Prostate gland (tissue), 2 donors: Measurements from ENCODE around the gene KRTDAP.

Experiments
- POLR2A ChIP-seq: fragments of 450-650 bp; IDR thresholded peaks from one replicate; pipeline ENCODE4 v1.6.1; 2016; ENCODE audit warnings: antibody characterized with exemption, mild to moderate bottlenecking
- POLR2AphosphoS5 ChIP-seq: sonication (generic); formaldehyde crosslinking; IDR thresholded peaks from one replicate; pipeline ENCODE4 v1.6.1; 2017; ENCODE audit warnings: antibody characterized with exemption
- TF ChIP-seq, protein P1 (sequence below), 4 experiments: fragments of 200-600 bp in 2 of 4; fragments of 450-650 bp in 2 of 4; sonication (generic) in 2 of 4; IDR thresholded peaks; 1 replicate in 3 of 4; 2 replicates in 1 of 4; pipeline ENCODE4 v1.5.1; 2016 to 2019; ENCODE audit warnings: antibody characterized with exemption in 4 of 4, mild to moderate bottlenecking in 2 of 4, moderate library complexity in 2 of 4

DNA sequence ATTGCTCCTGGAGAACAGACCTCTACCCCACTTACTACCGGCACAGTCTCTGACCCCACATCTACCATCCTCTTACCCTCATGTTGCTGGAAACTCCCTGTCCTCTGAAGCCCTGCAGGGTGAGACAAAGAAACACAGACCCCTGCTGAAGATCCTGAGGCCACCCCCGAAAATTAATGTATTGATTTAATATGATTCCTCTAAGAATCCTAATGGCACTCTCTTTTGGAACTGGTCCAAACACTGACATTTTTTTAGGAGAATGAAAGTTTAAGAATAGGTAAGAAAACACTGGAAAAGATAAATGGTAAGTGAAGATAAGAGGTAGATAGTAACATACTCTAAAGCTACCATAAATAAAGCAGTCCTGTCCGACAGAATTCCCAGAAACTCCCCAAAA is 17.9 kb upstream of the KRTDAP start:
- TF ChIP-seq, protein P1, sequence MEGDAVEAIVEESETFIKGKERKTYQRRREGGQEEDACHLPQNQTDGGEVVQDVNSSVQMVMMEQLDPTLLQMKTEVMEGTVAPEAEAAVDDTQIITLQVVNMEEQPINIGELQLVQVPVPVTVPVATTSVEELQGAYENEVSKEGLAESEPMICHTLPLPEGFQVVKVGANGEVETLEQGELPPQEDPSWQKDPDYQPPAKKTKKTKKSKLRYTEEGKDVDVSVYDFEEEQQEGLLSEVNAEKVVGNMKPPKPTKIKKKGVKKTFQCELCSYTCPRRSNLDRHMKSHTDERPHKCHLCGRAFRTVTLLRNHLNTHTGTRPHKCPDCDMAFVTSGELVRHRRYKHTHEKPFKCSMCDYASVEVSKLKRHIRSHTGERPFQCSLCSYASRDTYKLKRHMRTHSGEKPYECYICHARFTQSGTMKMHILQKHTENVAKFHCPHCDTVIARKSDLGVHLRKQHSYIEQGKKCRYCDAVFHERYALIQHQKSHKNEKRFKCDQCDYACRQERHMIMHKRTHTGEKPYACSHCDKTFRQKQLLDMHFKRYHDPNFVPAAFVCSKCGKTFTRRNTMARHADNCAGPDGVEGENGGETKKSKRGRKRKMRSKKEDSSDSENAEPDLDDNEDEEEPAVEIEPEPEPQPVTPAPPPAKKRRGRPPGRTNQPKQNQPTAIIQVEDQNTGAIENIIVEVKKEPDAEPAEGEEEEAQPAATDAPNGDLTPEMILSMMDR (IDR thresholded peaks at IDR 0.05): no peak
- TF ChIP-seq POLR2A: no peak
- no peak for TF ChIP-seq POLR2AphosphoS5
